Parathyroid adenoma (tissue), 2 donors: ENCODE measurements around the gene AGBL4.

Experiments
- H2AFZ ChIP-seq: fragments of 300-600 bp; sonication (generic); one replicate; pipeline ENCODE4 v1.7.0; 2017; ENCODE audit warnings: antibody characterized with exemption, mild to moderate bottlenecking
- H3K27ac ChIP-seq: fragments of 300-600 bp; sonication (generic); one replicate; pipeline ENCODE4 v1.7.0; 2017
- H3K27me3 ChIP-seq: fragments of 300-600 bp; sonication (generic); one replicate; pipeline ENCODE4 v1.7.0; 2017; ENCODE audit warnings: low read length; ENCODE audit not compliant: control insufficient read depth, insufficient read depth
- H3K36me3 ChIP-seq: fragments of 300-600 bp; sonication (generic); one replicate; pipeline ENCODE4 v1.7.0; 2017; ENCODE audit warnings: low read length; ENCODE audit not compliant: control insufficient read depth, insufficient read depth
- H3K4me1 ChIP-seq: fragments of 300-600 bp; sonication (generic); one replicate; pipeline ENCODE4 v1.7.0; 2017; ENCODE audit warnings: control low read depth
- H3K4me2 ChIP-seq: fragments of 300-600 bp; sonication (generic); one replicate; pipeline ENCODE4 v1.7.0; 2017; ENCODE audit warnings: low read length
- H3K4me3 ChIP-seq: fragments of 300-600 bp; sonication (generic); one replicate; pipeline ENCODE4 v1.7.0; 2017; ENCODE audit warnings: low read depth, low read length
- H3K79me2 ChIP-seq: fragments of 300-600 bp; sonication (generic); one replicate; pipeline ENCODE4 v1.7.0; 2017; ENCODE audit warnings: control low read depth
- H3K9ac ChIP-seq: fragments of 300-600 bp; sonication (generic); one replicate; pipeline ENCODE4 v1.7.0; 2017; ENCODE audit warnings: mild to moderate bottlenecking
- H3K9me3 ChIP-seq: fragments of 300-600 bp; sonication (generic); one replicate; pipeline ENCODE4 v1.7.0; 2017; ENCODE audit warnings: low read length; ENCODE audit not compliant: control insufficient read depth
- CTCF ChIP-seq: fragments of 300-600 bp; sonication (generic); IDR thresholded peaks from one replicate; pipeline ENCODE4 v1.7.0; 2017; ENCODE audit warnings: antibody characterized with exemption, mild to moderate bottlenecking
- donor health status: primary hyperparathyroidism.

Gene AGBL4

DNA sequence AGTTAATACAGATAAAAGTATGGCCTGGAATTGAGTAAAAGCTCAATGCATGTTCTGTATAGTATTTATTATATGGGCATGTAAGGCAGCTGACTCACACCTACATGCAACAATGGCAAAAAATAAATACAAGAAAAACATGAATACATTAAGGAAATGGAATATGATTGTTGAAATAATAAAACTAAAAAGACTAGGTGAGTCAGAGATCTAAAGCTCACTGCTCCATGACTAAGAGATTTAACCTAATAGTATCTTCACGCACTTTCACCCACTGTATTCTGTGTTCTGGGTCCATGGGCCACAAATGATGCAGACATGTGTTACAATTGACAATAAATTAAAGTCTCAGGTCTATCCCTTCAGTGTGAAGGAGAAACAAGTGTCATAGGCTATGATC is 607.0 kb downstream of the AGBL4 start:
- H3K4me2 ChIP-seq, result no peak overlapping the region

DNA sequence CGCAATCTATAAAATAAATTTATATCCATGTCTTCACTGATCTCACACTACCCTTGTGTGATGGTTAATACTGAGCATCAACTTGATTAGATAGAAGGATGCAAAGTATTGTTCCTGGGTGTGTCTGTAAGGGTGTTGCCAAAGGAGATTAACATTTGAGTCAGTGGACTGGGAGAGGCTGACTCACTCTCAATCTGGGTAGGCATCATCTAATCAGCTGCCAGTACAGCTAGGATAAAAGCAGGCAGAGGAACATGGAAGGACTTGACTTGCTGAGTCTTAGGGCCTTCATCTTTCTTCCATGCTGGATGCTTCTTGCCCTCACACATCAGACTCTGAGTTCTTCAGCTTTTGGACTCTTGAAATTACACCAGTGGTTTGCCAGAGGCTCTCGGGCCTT is 615.4 kb downstream of the AGBL4 start:
- H3K4me2 ChIP-seq, result no peak overlapping the region
- H3K9me3 ChIP-seq, result no peaks in the 10 kb centered on the region
- no peak overlapping the region for H3K9ac ChIP-seq
- no peak overlapping the region for H3K27ac ChIP-seq
- no peaks in the 10 kb centered on the region for H3K4me1 ChIP-seq
- TF ChIP-seq CTCF, result no peak
- H3K27me3 ChIP-seq, result no peaks in the 10 kb centered on the region
- H3K36me3 ChIP-seq, result no peaks in the 10 kb centered on the region
- no peaks in the 10 kb centered on the region for H3K79me2 ChIP-seq
- no peak overlapping the region for H3K4me3 ChIP-seq
- no peak overlapping the region for H2AFZ ChIP-seq

More for the DNA sequence above, 607.0 kb downstream of the AGBL4 start:
- H3K27ac ChIP-seq, result no peak overlapping the region
- H2AFZ ChIP-seq, result no peak overlapping the region
- no peaks in the 10 kb centered on the region for H3K4me1 ChIP-seq
- no peak for TF ChIP-seq CTCF
- H3K36me3 ChIP-seq, result no peaks in the 10 kb centered on the region
- no peak overlapping the region for H3K4me3 ChIP-seq
- H3K27me3 ChIP-seq, result no peaks in the 10 kb centered on the region
- no peaks in the 10 kb centered on the region for H3K9me3 ChIP-seq
- no peak overlapping the region for H3K9ac ChIP-seq
- no peaks in the 10 kb centered on the region for H3K79me2 ChIP-seq

GRCh38 chr1:49397086-49397485 is 626.7 kb downstream of the AGBL4 start:
- H3K4me3 ChIP-seq, result no peak overlapping the region
- H3K9ac ChIP-seq, result no peak overlapping the region
- no peak overlapping the region for H2AFZ ChIP-seq
- H3K9me3 ChIP-seq, result no peaks in the 10 kb centered on the region
- no peaks in the 10 kb centered on the region for H3K4me1 ChIP-seq
- no peak overlapping the region for H3K4me2 ChIP-seq
- H3K27me3 ChIP-seq, result no peaks in the 10 kb centered on the region
- no peaks in the 10 kb centered on the region for H3K36me3 ChIP-seq
- no peaks in the 10 kb centered on the region for H3K79me2 ChIP-seq
- H3K27ac ChIP-seq, result no peak overlapping the region
- no peak for TF ChIP-seq CTCF

DNA sequence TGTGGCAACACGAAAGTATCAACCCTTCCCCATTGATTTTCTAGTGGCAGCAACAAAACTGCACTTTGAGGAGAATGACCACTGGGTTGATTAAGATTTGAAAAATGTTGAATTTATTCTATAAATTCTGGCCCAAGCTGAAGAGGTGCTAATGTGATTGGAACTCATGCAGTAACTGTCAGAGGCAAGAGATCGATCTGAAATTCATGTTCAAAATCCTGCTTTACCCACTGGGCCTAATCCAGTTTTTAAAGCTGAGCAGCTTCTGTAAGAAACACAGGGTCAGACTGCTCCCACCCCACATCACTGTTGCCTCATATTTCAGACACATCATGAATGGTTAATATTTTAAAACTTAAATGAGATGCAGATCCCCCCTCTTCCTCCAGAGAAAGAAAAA is 629.6 kb downstream of the AGBL4 start:
- Histone ChIP-seq H3K4me2 (no peak overlapping the region), H3K36me3 (no peaks in the 10 kb centered on the region), H2AFZ (no peak overlapping the region), H3K79me2 (no peaks in the 10 kb centered on the region), H3K27ac (no peak overlapping the region), H3K9ac (no peak overlapping the region), H3K9me3 (no peaks in the 10 kb centered on the region), H3K27me3 (no peaks in the 10 kb centered on the region), H3K4me1 (no peaks in the 10 kb centered on the region), H3K4me3 (no peak overlapping the region)
- no peak for TF ChIP-seq CTCF

GRCh38 chr1:49389699-49390098 is 634.1 kb downstream of the AGBL4 start:
- H2AFZ ChIP-seq, result no peak overlapping the region
- no peak for TF ChIP-seq CTCF
- H3K9ac ChIP-seq, result no peak overlapping the region
- no peaks in the 10 kb centered on the region for H3K36me3 ChIP-seq
- no peaks in the 10 kb centered on the region for H3K9me3 ChIP-seq
- no peaks in the 10 kb centered on the region for H3K4me1 ChIP-seq
- H3K79me2 ChIP-seq, result no peaks in the 10 kb centered on the region
- H3K27ac ChIP-seq, result no peak overlapping the region
- H3K4me3 ChIP-seq, result no peak overlapping the region
- H3K27me3 ChIP-seq, result no peaks in the 10 kb centered on the region
- H3K4me2 ChIP-seq, result no peak overlapping the region
